GM19035 (cell line): ENCODE data around the gene KNL1.
A peak's percentile ranks its signal among the peaks of the same experiment; 100 is the strongest.
"Not testable (repeated sequence)": the region's sequence is repeated elsewhere in the genome, so short reads cannot be mapped to it uniquely, and the experiment has no call there.

Experiments used
- ATAC-seq: cut with Tn5 transposase; IDR thresholded peaks from one replicate; pipeline ENCODE4 v1.9.1; 2021; ENCODE audit not compliant: unreplicated experiment

Gene KNL1

GRCh38 chr15:40578892-40579291 is 15.2 kb upstream of the KNL1 start:
- ATAC-seq, result no peak

- ATAC-seq, result not testable (repeated sequence)
These were observed 12.3 kb upstream of the KNL1 start for GRCh38 chr15:40581796-40582195.

GRCh38 chr15:40582726-40583246 is 11.3 kb upstream of the KNL1 start:
- ATAC-seq, result no peak

GRCh38 chr15:40584191-40584590 is 9.9 kb upstream of the KNL1 start:
- no peak for ATAC-seq

GRCh38 chr15:40590667-40591050 is 3.4 kb upstream of the KNL1 start:
- ATAC-seq, result no peak

- no peak for ATAC-seq
These were observed 2.7 kb upstream of the KNL1 start for GRCh38 chr15:40591389-40591788.

- ATAC-seq, result no peak
These were observed 884 bp upstream of the KNL1 start for GRCh38 chr15:40593165-40593564.

- peak; percentile 47 for ATAC-seq
These were observed 384 bp downstream of the KNL1 start for GRCh38 chr15:40594429-40594836.

- no peak for ATAC-seq
These were observed 1.2 kb downstream of the KNL1 start for GRCh38 chr15:40595219-40595618.

GRCh38 chr15:40595773-40596172 is 1.7 kb downstream of the KNL1 start:
- no peak for ATAC-seq

- no peak for ATAC-seq
These were observed 3.0 kb downstream of the KNL1 start for GRCh38 chr15:40597024-40597423.

GRCh38 chr15:40598126-40598525 is 4.1 kb downstream of the KNL1 start:
- no peak for ATAC-seq

GRCh38 chr15:40598672-40599071 is 4.6 kb downstream of the KNL1 start:
- no peak for ATAC-seq

- ATAC-seq, result no peak
These were observed 6.9 kb downstream of the KNL1 start for GRCh38 chr15:40600956-40601355.

GRCh38 chr15:40603935-40604334 is 9.9 kb downstream of the KNL1 start:
- no peak for ATAC-seq

GRCh38 chr15:40613080-40613479 is 19.0 kb downstream of the KNL1 start:
- ATAC-seq, result no peak

GRCh38 chr15:40618023-40618422 is 24.0 kb downstream of the KNL1 start:
- no peak for ATAC-seq

GRCh38 chr15:40618906-40619305 is 24.9 kb downstream of the KNL1 start:
- ATAC-seq, result no peak

- ATAC-seq, result no peak
These were observed 29.3 kb downstream of the KNL1 start for GRCh38 chr15:40623361-40623760.

GRCh38 chr15:40630313-40630712 is 36.3 kb downstream of the KNL1 start:
- ATAC-seq, result no peak

GRCh38 chr15:40633178-40633577 is 39.1 kb downstream of the KNL1 start:
- ATAC-seq, result no peak

GRCh38 chr15:40637221-40637745 is 43.2 kb downstream of the KNL1 start:
- ATAC-seq, result no peak

- ATAC-seq, result no peak
These were observed 45.6 kb downstream of the KNL1 start for GRCh38 chr15:40639677-40640076.
